Right hindlimb (tissue), 1 donor: ENCODE results near the gene CAMSAP2.

Experiments
- DNase-seq: peaks from one replicate; pipeline ENCODE4 v3.0.0-alpha.2; 2018

CAMSAP2 gene

DNA sequence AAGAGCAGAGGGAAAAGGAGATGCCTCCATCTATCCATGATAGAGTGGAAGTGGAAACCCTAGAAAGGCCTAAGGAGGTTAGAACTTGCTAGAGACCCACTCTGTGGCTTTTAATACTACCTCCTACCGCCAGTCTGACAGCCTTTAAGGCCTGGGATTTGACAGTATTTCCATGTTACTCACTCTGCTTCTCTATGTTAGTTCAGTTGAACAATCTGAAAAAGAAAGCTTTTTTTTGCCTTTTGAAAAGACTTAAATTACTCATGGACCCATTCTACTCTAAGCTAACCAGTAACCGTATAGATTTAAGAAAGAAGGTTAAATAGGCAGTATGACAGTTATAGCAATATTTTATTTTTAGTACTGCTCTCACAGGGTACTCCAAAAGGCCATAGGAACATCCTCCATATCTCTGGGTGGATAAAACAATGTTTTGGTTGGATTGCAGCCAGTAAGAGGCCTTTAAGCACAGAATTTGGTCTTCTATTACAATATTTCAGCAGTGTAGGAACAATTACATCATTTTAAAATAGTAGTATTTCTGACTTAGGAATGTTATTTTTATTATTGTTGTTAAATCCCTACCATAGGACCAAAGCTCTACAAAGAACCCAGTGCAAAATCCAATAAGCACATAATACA is 118.1 kb downstream of the CAMSAP2 start:
- DNase-seq: no peak

DNA sequence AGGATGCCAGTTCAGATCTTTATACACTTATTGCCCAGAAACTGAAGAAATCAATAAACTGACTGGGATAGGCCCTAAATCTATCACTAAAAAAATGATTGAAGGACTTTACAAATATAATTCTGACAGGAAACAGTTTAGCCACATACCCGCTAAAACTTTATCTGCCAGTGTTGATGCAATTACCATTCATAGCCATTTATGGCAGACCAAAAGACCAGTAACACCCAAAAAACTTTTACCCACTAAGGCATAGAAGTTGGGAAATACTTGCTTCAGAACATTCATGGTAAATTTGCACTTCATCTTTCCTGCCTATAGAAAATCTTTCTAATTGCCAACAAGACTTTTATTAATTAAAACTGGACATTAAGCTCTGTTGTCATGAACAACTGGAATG is 119.1 kb downstream of the CAMSAP2 start:
- DNase-seq: no peak

DNA sequence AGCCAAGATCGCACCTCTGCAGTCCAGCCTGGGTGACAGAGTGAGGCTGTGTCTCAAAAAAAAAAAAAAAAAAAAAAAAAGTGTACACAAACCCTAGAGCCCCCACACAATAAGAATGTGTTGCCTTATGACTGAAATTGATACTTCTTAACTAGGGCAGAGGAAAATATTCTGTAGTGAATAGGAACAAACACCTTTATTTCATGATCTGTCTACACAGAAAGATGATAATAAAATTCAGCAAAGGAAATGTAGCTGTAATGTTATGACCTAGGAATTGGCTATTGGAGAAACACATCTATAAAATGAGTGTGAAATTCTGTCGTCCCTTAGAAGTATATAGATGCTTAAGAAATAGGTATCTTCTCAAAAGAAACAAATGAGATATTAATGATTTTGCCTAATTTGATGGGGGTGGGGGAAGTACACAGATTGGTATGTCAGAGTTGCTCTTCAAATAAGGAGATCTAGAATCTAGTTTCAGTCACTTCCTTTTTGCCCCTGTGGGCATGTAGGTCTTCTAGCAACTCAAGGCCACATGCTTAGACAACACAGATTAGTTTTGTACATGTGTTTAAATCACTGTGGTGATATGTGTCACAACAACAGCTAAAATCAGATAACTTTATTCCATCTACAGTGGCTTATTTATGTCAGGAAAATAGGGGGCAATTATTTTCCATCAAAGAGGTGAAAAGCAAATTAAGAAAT is 123.4 kb downstream of the CAMSAP2 start:
- DNase-seq: no peak

DNA sequence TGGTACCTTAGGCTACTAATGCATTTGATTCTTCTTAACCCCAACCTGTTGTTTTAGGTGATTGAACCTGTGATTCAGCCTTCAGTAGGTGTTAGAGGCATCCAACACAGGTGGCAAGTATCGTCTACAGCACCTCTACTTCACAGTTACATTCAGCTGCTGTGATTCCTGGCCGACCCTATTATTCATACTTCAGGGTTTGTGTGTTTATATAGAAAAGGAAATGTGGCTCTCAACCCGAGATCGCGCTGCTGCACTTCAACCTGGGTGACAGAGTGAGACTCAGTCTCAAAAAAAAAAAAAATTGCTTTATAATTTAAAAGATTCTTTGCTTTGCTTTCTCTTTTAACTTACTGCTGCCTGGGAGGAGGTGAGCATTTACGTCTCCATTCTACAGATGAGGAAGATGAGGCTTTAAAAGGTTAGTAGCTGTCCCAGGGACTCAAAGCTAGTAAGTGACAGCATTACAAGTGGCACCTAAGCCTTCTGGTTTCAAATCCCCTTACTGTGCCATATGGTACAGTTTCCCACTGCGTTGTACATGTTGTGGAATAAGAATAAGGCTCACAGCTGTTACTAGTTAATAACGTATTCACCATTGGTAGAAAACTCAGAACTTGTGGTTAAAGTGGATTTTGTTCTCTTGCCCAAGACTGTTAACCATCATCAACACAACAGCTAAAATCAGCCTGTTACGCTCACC is 124.2 kb downstream of the CAMSAP2 start:
- no peak for DNase-seq

DNA sequence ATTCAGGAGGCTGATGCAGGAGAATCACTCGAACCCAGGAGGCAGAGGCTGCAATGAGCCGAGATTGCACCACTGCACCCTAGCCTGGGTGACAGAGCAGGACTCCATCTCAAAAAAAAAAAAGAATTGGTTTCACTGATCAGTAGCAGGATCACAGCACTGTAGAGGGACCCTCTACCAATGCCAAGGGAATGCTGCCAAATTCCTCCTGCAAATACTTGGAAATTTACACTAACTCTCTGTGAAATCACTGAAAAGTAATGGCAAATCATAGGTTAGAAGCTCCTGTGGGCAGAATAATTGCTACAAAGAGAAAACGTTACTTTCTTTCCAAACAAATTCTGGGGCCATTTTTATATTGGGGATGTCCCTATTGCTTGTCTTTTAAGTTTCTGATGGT is 127.4 kb downstream of the CAMSAP2 start:
- no peak for DNase-seq

DNA sequence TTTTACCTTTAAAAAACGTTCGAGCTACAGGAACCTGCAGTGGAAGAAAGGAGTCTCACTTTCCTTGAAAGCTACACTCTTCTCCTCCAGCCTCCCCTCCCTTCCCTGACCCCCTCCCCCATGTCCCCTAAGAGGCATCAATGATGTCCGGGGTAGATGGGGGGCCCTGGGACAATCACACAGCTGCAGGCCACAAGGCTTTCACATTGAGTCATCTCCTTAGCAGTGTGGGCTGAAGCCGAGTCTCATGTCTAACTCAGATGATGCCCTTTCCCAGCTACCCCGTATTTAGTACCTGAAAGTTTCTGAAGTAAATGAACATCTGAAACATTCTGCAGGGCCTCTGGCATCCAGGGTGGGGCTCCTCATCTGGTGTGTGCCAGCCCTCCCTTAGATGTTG is 127.8 kb downstream of the CAMSAP2 start:
- no peak for DNase-seq

DNA sequence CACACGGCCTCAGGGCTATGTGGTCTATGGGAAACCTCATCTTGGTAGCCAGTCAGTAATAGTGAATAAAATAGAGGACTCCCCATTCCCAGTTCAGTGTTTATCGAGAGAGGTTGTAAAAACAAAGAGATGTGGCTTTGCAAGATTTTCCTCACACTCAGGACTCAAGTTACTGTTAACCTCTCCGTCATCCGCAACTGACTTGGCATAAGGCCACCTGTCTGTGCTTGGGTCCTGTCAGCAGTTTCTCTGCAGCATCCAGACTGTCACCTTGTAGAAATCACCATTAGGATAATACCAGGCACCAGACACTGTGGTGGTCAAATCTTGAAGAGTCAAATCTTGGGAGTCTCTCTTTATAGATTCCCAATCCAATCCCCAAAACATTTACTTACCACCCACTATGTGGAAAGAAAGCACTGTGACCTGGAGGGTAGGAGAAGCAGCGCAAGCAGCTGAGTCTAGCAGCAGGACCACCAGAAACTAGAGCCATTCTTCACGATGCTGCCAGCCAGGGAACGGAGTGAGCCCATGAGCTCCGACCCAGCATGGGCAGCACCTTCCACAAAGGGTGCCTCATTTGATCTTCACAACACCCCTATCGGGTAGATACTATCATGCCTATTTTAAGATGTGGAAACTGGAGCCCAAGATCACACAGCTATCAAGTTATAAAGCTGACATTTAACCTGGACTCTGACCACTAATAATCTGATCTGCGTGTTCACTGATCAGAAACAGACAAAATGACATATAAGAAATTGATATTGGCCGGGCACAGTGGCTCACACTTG is 128.5 kb downstream of the CAMSAP2 start:
- no peak for DNase-seq

DNA sequence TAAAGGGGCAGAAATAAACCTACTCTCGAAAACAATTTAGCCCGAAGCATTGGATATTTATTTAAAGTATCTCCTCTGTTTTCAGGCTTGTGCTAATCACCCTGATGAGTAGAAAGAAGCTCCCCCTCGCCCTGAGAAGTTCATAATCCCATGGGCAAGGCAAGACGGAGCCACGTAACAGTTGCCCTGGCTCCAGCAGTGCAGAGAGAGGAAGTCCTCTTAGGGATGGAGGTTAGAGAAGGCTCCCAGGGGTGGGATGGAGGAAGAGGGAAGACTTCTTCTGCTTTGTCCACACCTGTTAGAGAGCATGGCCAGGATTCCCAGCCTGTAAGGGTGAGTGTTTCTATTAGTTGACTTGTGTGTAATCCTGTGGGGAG is 130.7 kb downstream of the CAMSAP2 start:
- no peak for DNase-seq

DNA sequence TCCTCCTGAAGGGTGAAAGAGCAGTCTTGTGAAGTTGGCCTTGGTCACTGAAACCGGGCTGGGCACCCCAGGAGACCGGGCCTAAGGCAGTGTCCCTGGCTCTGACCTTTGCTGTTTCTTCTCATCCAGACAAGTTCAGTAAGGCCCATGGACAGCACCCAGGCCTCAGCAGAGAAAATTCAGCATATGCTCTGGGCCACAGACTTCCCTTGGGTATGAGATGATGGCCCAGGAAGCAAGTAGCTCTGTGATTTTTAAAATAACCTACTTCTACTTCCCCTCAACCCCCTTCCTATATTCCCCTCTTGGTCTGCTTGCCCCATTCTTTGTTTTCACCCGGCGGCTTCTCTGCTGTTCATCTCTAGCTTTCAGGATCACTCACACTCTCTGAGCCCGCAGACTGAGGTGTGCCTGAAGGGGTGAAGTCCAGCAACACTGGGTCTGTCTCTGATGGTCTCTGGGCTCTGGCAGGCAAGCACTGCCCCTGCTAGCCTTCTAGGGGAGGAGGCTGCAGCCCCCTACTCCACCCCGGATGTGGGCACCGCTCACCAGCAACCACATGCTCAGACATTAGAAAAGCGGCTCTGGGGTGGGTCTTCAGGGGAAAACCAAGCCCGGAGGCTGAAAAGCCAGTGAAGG is 131.2 kb downstream of the CAMSAP2 start:
- DNase-seq: no peak

DNA sequence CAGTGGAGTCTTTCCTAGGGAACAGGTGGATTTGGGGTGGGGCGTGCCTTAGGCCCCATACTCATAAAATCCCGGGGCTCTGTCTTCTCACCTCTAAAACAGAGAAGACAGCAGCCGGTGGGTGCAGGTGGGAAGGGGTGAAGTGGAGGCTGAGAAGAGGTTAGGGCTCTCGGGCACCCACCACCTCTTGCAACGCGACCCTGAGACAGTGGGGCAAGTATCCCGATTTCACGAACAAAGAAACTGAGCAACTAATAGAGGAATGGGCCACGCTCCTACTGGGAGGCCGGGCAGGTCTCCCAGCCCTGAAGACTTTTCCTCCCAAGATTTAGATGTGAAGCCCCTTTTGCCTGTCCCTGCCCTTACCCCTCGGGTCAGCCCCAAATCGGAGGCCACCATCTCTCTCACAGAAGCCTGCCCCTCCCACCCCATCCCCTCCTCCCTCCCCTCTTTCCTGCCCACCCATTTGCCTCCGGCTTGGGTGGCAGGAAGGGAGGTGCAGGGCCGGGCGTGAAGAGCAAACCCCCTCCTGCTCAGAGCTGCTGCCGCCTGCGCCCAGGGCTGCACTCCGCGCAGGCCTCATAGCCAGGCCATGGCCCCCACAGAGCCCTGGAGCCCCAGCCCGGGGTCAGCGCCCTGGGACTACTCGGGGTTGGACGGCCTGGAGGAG is 133.9 kb downstream of the CAMSAP2 start, which contains the start of gene GPR25:
GPR25 (plus strand) TSS at position 536 of the 670 bp plus-strand sequence; CDS start at position 593, 57 bp downstream.
- no peak for DNase-seq

DNA sequence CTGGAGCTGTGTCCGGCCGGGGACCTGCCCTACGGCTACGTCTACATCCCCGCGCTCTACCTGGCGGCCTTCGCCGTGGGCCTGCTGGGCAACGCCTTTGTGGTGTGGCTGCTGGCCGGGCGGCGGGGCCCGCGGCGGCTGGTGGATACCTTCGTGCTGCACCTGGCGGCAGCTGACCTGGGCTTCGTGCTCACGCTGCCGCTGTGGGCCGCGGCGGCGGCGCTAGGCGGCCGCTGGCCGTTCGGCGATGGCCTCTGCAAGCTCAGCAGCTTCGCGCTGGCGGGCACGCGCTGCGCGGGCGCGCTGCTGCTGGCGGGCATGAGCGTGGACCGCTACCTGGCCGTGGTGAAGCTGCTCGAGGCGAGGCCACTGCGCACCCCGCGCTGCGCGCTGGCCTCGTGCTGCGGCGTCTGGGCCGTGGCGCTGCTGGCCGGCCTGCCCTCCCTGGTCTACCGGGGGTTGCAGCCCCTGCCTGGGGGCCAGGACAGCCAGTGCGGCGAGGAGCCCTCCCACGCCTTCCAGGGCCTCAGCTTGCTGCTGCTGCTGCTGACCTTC is 134.5 kb downstream of the CAMSAP2 start:
- DNase-seq: peak; percentile 46

DNA sequence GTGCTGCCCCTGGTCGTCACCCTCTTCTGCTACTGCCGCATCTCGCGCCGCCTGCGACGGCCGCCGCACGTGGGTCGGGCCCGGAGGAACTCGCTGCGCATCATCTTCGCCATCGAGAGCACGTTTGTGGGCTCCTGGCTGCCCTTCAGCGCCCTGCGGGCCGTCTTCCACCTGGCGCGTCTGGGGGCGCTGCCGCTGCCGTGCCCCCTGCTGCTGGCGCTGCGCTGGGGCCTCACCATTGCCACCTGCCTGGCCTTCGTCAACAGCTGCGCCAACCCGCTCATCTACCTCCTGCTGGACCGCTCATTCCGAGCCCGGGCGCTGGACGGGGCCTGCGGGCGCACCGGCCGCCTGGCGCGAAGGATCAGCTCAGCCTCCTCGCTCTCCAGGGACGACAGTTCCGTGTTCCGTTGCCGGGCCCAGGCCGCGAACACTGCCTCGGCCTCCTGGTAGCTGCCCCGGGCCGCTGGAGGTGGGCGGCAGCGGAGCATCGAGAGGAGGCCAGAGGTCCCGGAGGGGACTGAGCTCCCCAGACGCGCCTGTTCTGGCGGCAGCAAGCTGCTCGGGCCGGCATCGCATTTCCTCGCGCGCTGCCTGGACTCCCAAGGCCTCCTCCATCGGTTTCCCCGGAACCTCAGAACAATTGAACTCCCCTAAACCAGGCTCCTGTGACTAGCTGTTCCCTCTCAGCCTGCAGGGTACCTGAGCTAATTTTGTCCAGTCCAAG is 135.1 kb downstream of the CAMSAP2 start:
- no peak for DNase-seq

DNA sequence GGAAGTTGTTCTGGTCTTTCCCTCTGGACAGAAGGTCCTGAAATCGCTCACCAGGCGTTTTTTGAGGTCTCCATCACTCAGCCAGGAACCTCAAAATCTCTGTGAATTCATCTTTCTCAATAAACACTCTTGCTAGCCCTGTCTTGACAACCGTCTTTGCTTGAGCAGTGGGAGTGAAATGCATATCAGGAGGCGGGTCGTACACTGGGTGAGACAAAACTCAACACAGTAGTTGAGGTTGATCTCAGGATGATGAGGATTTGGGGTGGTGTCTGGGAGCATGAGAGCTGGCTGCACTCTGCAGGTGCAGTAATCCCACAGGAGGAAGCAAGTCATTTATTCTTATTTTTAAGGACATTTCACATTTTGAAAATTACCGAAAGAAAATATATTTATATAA is 136.0 kb downstream of the CAMSAP2 start:
- DNase-seq: no peak

DNA sequence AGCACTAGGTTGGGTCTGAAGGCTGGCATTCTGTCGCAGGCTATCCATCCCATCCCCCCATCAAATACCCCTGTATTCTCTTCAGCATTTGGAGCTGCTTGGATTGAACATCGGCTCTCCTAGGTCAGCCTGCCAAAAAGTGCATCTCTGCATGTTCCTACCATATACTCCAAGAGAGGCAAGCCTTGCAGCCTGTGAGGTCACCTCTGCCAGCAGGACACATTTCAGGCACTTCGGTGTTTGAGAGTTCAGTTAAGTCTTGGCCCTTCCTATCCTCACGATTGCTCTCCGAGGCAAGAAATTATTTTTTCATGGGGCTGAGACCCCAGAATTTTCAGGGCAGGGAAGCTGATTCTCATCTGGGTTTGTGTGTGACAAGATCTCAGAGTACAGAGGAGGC is 136.7 kb downstream of the CAMSAP2 start:
- no peak for DNase-seq

DNA sequence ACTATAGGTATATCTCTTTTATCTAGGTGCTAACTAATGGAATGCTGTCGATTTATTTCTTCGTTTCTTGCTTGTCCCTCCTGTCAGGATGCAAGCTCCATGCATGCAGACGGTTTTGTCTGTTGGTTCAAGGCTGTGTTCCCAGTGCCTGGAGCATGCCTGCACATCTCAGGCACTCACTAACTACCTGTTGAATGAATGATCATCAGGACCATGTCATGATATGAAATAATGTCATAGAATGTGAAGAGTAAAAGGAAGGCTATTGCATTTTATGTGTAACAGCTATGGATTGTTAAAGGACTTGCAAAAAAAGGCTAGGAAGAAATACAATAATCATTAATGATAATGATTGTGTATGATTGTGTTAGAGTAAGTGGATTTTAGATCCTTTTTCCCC is 138.3 kb downstream of the CAMSAP2 start:
- DNase-seq: no peak

DNA sequence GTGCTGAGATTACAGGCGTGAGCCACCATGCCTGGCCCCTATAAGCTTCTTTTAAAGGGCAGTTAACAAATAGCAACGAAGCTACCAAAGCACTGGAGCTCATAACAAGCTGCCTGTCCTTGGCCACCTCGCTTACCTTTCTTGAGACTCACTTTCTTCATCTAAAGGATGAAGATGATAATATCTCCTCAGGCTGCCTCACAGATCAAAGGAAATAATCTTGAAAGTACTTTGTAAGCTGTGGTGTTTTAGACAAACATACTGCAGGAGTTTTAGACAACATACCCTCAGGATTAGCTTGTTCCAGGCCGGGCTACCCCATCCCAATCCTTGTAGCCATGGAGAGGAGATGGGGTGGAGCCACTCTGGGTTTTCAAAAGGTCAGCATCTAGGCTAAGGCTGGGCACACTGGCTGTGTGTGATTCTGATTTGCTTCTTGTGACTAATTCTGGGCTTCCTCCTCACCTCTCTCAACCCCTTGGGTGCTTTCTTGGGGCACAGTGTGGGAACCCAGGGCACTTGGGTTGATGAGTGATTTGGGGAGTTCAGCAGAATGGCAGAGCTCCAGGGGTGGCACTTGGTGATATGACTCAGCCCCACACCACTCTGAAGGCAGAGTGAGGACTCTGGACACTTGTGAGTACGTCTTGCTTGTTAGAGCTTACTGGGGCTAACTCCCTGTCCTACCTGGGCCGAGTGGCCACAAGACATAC is 139.3 kb downstream of the CAMSAP2 start:
- DNase-seq: no peak

DNA sequence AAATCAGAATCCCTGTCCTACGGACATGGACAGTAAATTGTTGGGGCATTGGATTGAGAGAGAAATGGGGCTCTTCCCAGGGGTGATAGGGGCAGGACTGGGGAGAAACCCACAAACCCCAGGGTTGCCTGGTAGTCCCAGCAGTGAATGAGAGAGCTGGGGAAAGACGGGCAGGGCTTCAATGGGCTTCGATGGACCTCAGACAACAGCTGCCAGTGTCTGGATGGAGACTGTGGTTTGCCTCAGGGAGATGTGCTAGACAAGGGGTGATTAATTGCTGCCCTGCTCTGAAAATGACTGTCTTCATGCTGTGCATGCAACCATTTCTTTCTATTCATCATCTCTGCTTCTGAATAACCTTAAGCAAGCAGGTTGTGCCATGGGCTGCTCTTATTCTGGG is 141.5 kb downstream of the CAMSAP2 start:
- no peak for DNase-seq

DNA sequence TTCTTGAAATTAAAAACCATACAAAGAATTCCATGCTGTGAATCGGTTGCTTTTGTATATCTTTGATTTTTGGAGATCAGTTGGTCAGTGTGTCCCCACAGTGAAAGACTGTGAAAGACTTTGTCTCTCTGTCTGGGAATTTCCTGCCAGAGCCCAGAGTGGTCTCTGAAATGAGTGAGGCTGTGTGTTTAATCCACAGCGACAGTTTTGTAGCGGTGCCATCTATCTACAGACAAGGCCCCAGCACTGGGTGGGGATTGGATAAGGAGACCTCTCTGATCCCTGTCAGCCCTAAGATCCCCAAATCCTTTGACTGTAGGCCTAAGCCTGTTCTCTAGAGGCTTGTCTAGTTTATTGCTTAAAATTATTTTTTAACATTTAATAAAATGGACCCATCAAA is 144.4 kb downstream of the CAMSAP2 start:
- no peak for DNase-seq

DNA sequence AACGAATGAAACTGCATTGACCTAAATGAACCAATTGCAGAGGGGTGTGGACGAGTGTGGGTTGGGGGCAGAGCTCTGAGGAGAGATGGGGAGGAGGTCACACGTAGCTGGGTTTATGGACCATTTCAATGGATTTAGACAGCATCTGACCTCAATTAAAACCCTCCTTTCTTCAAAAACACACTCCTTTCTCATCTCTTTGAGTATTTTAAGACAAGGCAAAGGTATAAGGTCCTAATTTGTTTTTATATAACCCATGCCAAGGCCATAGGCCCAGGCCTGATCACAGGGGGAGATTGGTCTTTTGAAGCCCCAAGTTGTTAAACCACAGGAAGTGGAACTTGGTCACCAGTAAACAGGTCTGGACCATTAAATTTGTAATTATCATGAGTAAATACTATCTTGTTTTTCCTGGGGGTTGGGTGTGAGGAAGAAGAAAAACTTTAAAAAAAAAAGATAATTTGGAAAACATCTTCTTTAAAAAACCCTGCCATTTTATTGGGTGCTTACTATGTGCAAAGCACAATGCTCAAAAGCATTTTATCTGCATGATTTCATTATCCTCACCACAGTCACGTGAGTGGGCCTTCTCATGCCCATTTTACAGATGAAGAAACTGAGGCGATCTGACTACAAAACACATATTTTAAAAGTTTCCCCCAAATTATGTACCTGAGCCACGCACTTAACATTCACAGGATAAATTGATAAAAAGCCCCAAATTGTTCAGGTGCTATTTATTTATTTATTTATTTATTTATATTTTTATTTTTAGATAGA is 147.1 kb downstream of the CAMSAP2 start:
- no peak for DNase-seq

DNA sequence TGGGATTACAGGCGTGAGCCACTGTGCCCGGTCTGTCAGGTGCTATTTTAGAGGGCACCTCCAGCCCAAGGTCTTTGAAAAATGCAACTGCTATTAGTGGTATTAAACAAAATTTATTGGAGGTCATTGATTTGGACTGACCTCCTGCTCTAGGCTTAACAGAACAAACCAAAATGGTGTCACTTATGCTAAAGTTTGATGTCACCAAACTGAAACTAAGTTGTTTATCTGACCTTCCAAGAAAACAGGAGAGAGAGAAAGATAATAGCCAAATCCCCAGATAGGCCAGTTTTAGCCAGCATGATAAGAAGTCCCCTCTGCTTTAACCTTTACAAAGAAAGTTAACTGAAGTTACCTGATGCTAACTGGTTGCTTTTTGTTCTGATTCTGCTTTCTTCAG is 147.9 kb downstream of the CAMSAP2 start:
- no peak for DNase-seq
